GM12878 (cell line): Measurements from ENCODE around the gene LMO7. TPM values are rescaled to one million over a fixed set of nuclear protein-coding genes. Genes with fewer than 3 reads are reported as not detected.

Source experiments
- BCL3 ChIP-seq: IDR thresholded peaks from 2 replicates; pipeline ENCODE4 v1.6.1; 2011; ENCODE audit warnings: borderline replicate concordance, low read depth, mild to moderate bottlenecking, moderate library complexity, low read length; ENCODE audit not compliant: insufficient read depth, poor library complexity, severe bottlenecking
- CREM ChIP-seq: IDR thresholded peaks from 2 replicates; pipeline ENCODE4 v1.6.1; 2014; ENCODE audit warnings: antibody characterized with exemption, low read depth
- EP300 ChIP-seq, 2 experiments: fragments of 150-350 bp in 1 of 2; IDR thresholded peaks; 2 replicates each; pipeline ENCODE4 v1.6.1; 2011 to 2012; ENCODE audit warnings: low read depth in 2 of 2, low read length in 2 of 2, borderline replicate concordance in 1 of 2, improper control_type of control experiment in 1 of 2, inconsistent platforms in 1 of 2; ENCODE audit not compliant: control insufficient read depth in 1 of 2
- FOS ChIP-seq: IDR thresholded peaks from 3 replicates; pipeline ENCODE4 v1.6.1; 2011; ENCODE audit warnings: borderline replicate concordance; ENCODE audit not compliant: insufficient read length; ENCODE audit errors: extremely low read depth
- KAT2A ChIP-seq: conservative IDR thresholded peaks from 2 replicates; pipeline ENCODE4 v1.6.1; 2011; ENCODE audit warnings: low read depth, low read length; ENCODE audit not compliant: control insufficient read depth
- MEF2B ChIP-seq: fragments of 450-650 bp; IDR thresholded peaks from 2 replicates; pipeline ENCODE4 v1.6.1; 2018; ENCODE audit warnings: mild to moderate bottlenecking, moderate library complexity; ENCODE audit not compliant: partially characterized antibody, poor library complexity, severe bottlenecking
- MTA2 ChIP-seq: fragments of 450-650 bp; IDR thresholded peaks from 2 replicates; pipeline ENCODE4 v1.6.1; 2016; ENCODE audit warnings: low read depth, mild to moderate bottlenecking, moderate library complexity
- MTA3 ChIP-seq: IDR thresholded peaks from 2 replicates; pipeline ENCODE4 v1.6.1; 2012; ENCODE audit warnings: low read length, inconsistent platforms, borderline replicate concordance
- NFXL1 ChIP-seq: fragments of 450-650 bp; IDR thresholded peaks from 2 replicates; pipeline ENCODE4 v1.6.1; 2017; ENCODE audit warnings: antibody characterized with exemption, mild to moderate bottlenecking, borderline replicate concordance
- PBX3 ChIP-seq: IDR thresholded peaks from 2 replicates; pipeline ENCODE4 v1.6.1; 2011; ENCODE audit warnings: mild to moderate bottlenecking, low read depth, low read length, moderate library complexity; ENCODE audit not compliant: insufficient replicate concordance
- PRDM15 ChIP-seq: fragments of 450-650 bp; formaldehyde crosslinking; IDR thresholded peaks from 2 replicates; pipeline ENCODE4 v1.4.0; 2020; ENCODE audit warnings: mild to moderate bottlenecking, moderate library complexity
- SMARCA5 ChIP-seq: fragments of 450-650 bp; IDR thresholded peaks from 2 replicates; pipeline ENCODE4 v1.6.1; 2017; ENCODE audit warnings: mild to moderate bottlenecking
- USF1 ChIP-seq: IDR thresholded peaks from 2 replicates; pipeline ENCODE4 v1.6.1; 2011; ENCODE audit warnings: borderline replicate concordance, low read depth, mild to moderate bottlenecking, moderate library complexity, mixed read lengths, low read length; ENCODE audit not compliant: insufficient read depth; ENCODE audit errors: extremely low read length
- ZBTB4 ChIP-seq: fragments of 450-650 bp; formaldehyde crosslinking; IDR thresholded peaks from 2 replicates; pipeline ENCODE4 v1.4.0; 2022; ENCODE audit warnings: mild to moderate bottlenecking, moderate library complexity
- ZNF217 ChIP-seq: fragments of 450-650 bp; IDR thresholded peaks from 2 replicates; pipeline ENCODE4 v1.6.1; 2017; ENCODE audit warnings: antibody characterized with exemption, mild to moderate bottlenecking
- ZZZ3 ChIP-seq: IDR thresholded peaks from 2 replicates; pipeline ENCODE4 v1.6.1; 2011; ENCODE audit warnings: low read depth; ENCODE audit not compliant: control insufficient read depth, insufficient read length
- polyA plus RNA-seq, 11 experiments: library from polyadenylated mRNA; depleted of rRNA in 4 of 11; unstranded in 6 of 11; stranded (reverse) in 5 of 11; fragments of >200 nt; fragmentation: Nextera tagmentation in 4 of 11; fragmentation: Illumina TruSeq in 1 of 11; extraction: Ambion mirVana in 4 of 11; extraction: Trizol in 1 of 11; gene quantifications; 1 replicate in 1 of 11; 2 replicates in 10 of 11; pipeline versions ENCODE4 v1.2.1 to v1.2.3, GENCODE V29; 2011 to 2016; ENCODE audit warnings: inconsistent platforms in 2 of 11, missing spikeins in 2 of 11, low read depth in 1 of 11
- total RNA-seq, 4 experiments: library from RNA; depleted of rRNA in 3 of 4; stranded (reverse); fragments of >200 nt in 3 of 4; fragmentation: Illumina TruSeq in 1 of 4; extraction: Trizol in 1 of 4; gene quantifications; 2 replicates each; pipeline versions ENCODE4 v1.2.1 to v1.2.3, GENCODE V29; 2013 to 2021

The LMO7 gene
- total and polyA plus RNA-seq, 10 of the 15 experiments (the other 5 are each of a cell fraction or from before 2014, with no cell fraction given), result 8.5 to 67.8 (median 36.8) TPM

- no peak for TF ChIP-seq PBX3
- TF ChIP-seq MTA3, result peak; percentile 64; the same call in 1 of the 2 replicates
- TF ChIP-seq ZNF217, result peak; percentile 55; the same call in 1 of the 2 replicates
- no peak for TF ChIP-seq ZBTB4 (CRISPR knock-in tag)
- no peak for TF ChIP-seq USF1
- no peak for TF ChIP-seq KAT2A
- peak; percentile 33 for TF ChIP-seq BCL3
- TF ChIP-seq MEF2B, result peak; percentile 68
- TF ChIP-seq ZZZ3, result no peak
- TF ChIP-seq FOS, result no peak
- TF ChIP-seq MTA2, result peak; percentile 95
- TF ChIP-seq NFXL1, result no peak
- peak; percentile 87; the same call in 1 of the 2 replicates for TF ChIP-seq CREM
- no peak for TF ChIP-seq SMARCA5
- peak; percentile 86; a peak in 3 of 4 replicates for TF ChIP-seq EP300 (IDR thresholded peaks at IDR 0.05; ENCODE audit: borderline replicate concordance in 1 of 2, control insufficient read depth in 1 of 2, low read depth in 2 of 2, low read length in 2 of 2)
- TF ChIP-seq PRDM15 (CRISPR knock-in tag), result no peak
These were observed 126.2 kb downstream of the LMO7 start (continued) for GRCh38 chr13:75762076-75762937.
